Measurements from ENCODE around the gene CSTB. TPM values are rescaled to one million over a fixed set of nuclear protein-coding genes. Genes with fewer than 3 reads are reported as not detected.

Gene CSTB
- polyA plus RNA-seq, 4 donors: 42.1 to 109 (median 61.5) TPM

- 96 to 98% (median 96%) methylated on average over 17 of the region's 17 CpGs for WGBS, 3 donors
- FAIRE-seq: no peak
- no peaks in the 10 kb centered on the region for H3K27me3 ChIP-seq (ENCODE audit: control insufficient read depth in 3 of 3, insufficient read depth in 3 of 3, low read length in 3 of 3)
- H3K27ac ChIP-seq (ENCODE audit: low read depth in 1 of 3, low read length in 2 of 3): no peak overlapping the region
- no peaks in the 10 kb centered on the region for H3K9me3 ChIP-seq (ENCODE audit: control insufficient read depth in 2 of 2, insufficient read depth in 1 of 2, low read depth in 1 of 2, low read length in 1 of 2)
- H3K36me3 ChIP-seq (ENCODE audit: control insufficient read depth in 3 of 3, insufficient read depth in 2 of 3, low read depth in 1 of 3, low read length in 3 of 3): peaks cover 4 to 97% (median 8%) of the 10 kb centered on the region in 3 donors
- no peak for DNase-seq
- H3K4me1 ChIP-seq (ENCODE audit: control insufficient read depth in 3 of 3, insufficient read depth in 2 of 3, low read depth in 1 of 3, low read length in 2 of 3): no peaks in the 10 kb centered on the region
- no peak overlapping the region for H3K4me3 ChIP-seq (ENCODE audit: low read depth in 1 of 3, low read length in 3 of 3)
Measured at GRCh38 chr21:43800124-43800523, 24.0 kb upstream of the CSTB start.

- H3K4me1 ChIP-seq (ENCODE audit: control insufficient read depth in 3 of 3, insufficient read depth in 2 of 3, low read depth in 1 of 3, low read length in 2 of 3): no peaks in the 10 kb centered on the region
- DNase-seq (no peak), FAIRE-seq (no peak)
- H3K36me3 ChIP-seq (ENCODE audit: control insufficient read depth in 3 of 3, insufficient read depth in 2 of 3, low read depth in 1 of 3, low read length in 3 of 3): peaks cover 4 to 100% (median 8%) of the 10 kb centered on the region in 3 donors
- 93 to 94% (median 93%) methylated on average over 19 of the region's 19 CpGs for WGBS, 3 donors
- no peak overlapping the region for H3K4me3 ChIP-seq (ENCODE audit: low read depth in 1 of 3, low read length in 3 of 3)
- no peak overlapping the region for H3K27ac ChIP-seq (ENCODE audit: low read depth in 1 of 3, low read length in 2 of 3)
- no peaks in the 10 kb centered on the region for H3K9me3 ChIP-seq (ENCODE audit: control insufficient read depth in 2 of 2, insufficient read depth in 1 of 2, low read depth in 1 of 2, low read length in 1 of 2)
- H3K27me3 ChIP-seq (ENCODE audit: control insufficient read depth in 3 of 3, insufficient read depth in 3 of 3, low read length in 3 of 3): no peaks in the 10 kb centered on the region
Measured at GRCh38 chr21:43799301-43799840, 23.3 kb upstream of the CSTB start.

- Histone ChIP-seq H3K9me3 (ENCODE audit: control insufficient read depth in 2 of 2, insufficient read depth in 1 of 2, low read depth in 1 of 2, low read length in 1 of 2) (no peaks in the 10 kb centered on the region), H3K27me3 (ENCODE audit: control insufficient read depth in 3 of 3, insufficient read depth in 3 of 3, low read length in 3 of 3) (no peaks in the 10 kb centered on the region), H3K36me3 (ENCODE audit: control insufficient read depth in 3 of 3, insufficient read depth in 2 of 3, low read depth in 1 of 3, low read length in 3 of 3) (peaks cover 4 to 100% (median 8%) of the 10 kb centered on the region in 3 donors), H3K4me3 (ENCODE audit: low read depth in 1 of 3, low read length in 3 of 3) (no peak overlapping the region), H3K27ac (ENCODE audit: low read depth in 1 of 3, low read length in 2 of 3) (no peak overlapping the region), H3K4me1 (ENCODE audit: control insufficient read depth in 3 of 3, insufficient read depth in 2 of 3, low read depth in 1 of 3, low read length in 2 of 3) (no peaks in the 10 kb centered on the region)
- DNase-seq: no peak
- no peak for FAIRE-seq
- WGBS, 3 donors: 93 to 94% (median 94%) methylated on average over 30 of the region's 30 CpGs
Measured at GRCh38 chr21:43797925-43798715, 22.0 kb upstream of the CSTB start.

DNA sequence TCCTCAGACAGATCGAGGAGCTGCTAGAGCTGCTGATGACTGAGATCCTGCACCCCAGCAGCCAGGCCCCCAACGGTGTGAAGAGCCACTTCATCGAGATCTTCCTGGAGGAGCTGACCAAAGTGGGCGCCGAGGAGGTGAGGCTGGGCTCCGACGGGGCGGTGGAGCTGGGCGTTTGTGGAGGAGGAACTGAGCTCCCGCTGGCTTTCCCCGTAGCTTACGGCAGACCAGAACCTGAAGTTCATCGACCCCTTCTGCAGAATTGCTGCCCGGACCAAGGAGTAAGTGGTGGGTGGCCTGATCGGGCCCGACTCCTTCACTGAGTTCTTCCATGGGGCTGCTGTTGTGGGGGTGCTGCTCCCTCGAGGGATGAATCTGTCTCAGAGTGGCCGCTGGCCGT lies 21.3 kb upstream of the CSTB start:
- H3K36me3 ChIP-seq (ENCODE audit: control insufficient read depth in 3 of 3, insufficient read depth in 2 of 3, low read depth in 1 of 3, low read length in 3 of 3): peaks cover 7 to 100% (median 8%) of the 10 kb centered on the region in 3 donors
- WGBS, 3 donors: 91 to 94% (median 93%) methylated on average over 19 of the region's 19 CpGs
- H3K27ac ChIP-seq (ENCODE audit: low read depth in 1 of 3, low read length in 2 of 3): no peak overlapping the region
- DNase-seq (no peak), FAIRE-seq (no peak)
- no peak overlapping the region for H3K4me3 ChIP-seq (ENCODE audit: low read depth in 1 of 3, low read length in 3 of 3)
- H3K27me3 ChIP-seq (ENCODE audit: control insufficient read depth in 3 of 3, insufficient read depth in 3 of 3, low read length in 3 of 3): no peaks in the 10 kb centered on the region
- no peaks in the 10 kb centered on the region for H3K9me3 ChIP-seq (ENCODE audit: control insufficient read depth in 2 of 2, insufficient read depth in 1 of 2, low read depth in 1 of 2, low read length in 1 of 2)
- no peaks in the 10 kb centered on the region for H3K4me1 ChIP-seq (ENCODE audit: control insufficient read depth in 3 of 3, insufficient read depth in 2 of 3, low read depth in 1 of 3, low read length in 2 of 3)

GRCh38 chr21:43794857-43795256 lies 18.7 kb upstream of the CSTB start:
- 91 to 92% (median 92%) methylated on average over 14 of the region's 14 CpGs for WGBS, 3 donors
- Histone ChIP-seq H3K27ac (ENCODE audit: low read depth in 1 of 3, low read length in 2 of 3) (no peak overlapping the region), H3K36me3 (ENCODE audit: control insufficient read depth in 3 of 3, insufficient read depth in 2 of 3, low read depth in 1 of 3, low read length in 3 of 3) (peaks cover 4 to 90% (median 6%) of the 10 kb centered on the region in 3 donors), H3K9me3 (ENCODE audit: control insufficient read depth in 2 of 2, insufficient read depth in 1 of 2, low read depth in 1 of 2, low read length in 1 of 2) (no peaks in the 10 kb centered on the region), H3K4me1 (ENCODE audit: control insufficient read depth in 3 of 3, insufficient read depth in 2 of 3, low read depth in 1 of 3, low read length in 2 of 3) (peaks cover 0 to 7% (median 2%) of the 10 kb centered on the region in 3 donors), H3K4me3 (ENCODE audit: low read depth in 1 of 3, low read length in 3 of 3) (no peak overlapping the region), H3K27me3 (ENCODE audit: control insufficient read depth in 3 of 3, insufficient read depth in 3 of 3, low read length in 3 of 3) (no peaks in the 10 kb centered on the region)
- no peak for FAIRE-seq
- DNase-seq: no peak

- H3K27me3 ChIP-seq (ENCODE audit: control insufficient read depth in 3 of 3, insufficient read depth in 3 of 3, low read length in 3 of 3): no peaks in the 10 kb centered on the region
- FAIRE-seq: no peak
- H3K27ac ChIP-seq (ENCODE audit: low read depth in 1 of 3, low read length in 2 of 3): no peak overlapping the region
- WGBS, 3 donors: 83 to 95% (median 90%) methylated on average over 12 of the region's 12 CpGs
- no peak for DNase-seq
- no peaks in the 10 kb centered on the region for H3K9me3 ChIP-seq (ENCODE audit: control insufficient read depth in 2 of 2, insufficient read depth in 1 of 2, low read depth in 1 of 2, low read length in 1 of 2)
- H3K4me1 ChIP-seq (ENCODE audit: control insufficient read depth in 3 of 3, insufficient read depth in 2 of 3, low read depth in 1 of 3, low read length in 2 of 3): peaks cover 0 to 7% (median 2%) of the 10 kb centered on the region in 3 donors
- H3K4me3 ChIP-seq (ENCODE audit: low read depth in 1 of 3, low read length in 3 of 3): no peak overlapping the region
- peaks cover 4 to 85% (median 6%) of the 10 kb centered on the region in 3 donors for H3K36me3 ChIP-seq (ENCODE audit: control insufficient read depth in 3 of 3, insufficient read depth in 2 of 3, low read depth in 1 of 3, low read length in 3 of 3)
Measured at GRCh38 chr21:43794311-43794710, 18.2 kb upstream of the CSTB start.

GRCh38 chr21:43793243-43793642 lies 17.1 kb upstream of the CSTB start:
- H3K27ac ChIP-seq (ENCODE audit: low read depth in 1 of 3, low read length in 2 of 3): no peak overlapping the region
- no peaks in the 10 kb centered on the region for H3K9me3 ChIP-seq (ENCODE audit: control insufficient read depth in 2 of 2, insufficient read depth in 1 of 2, low read depth in 1 of 2, low read length in 1 of 2)
- H3K4me3 ChIP-seq (ENCODE audit: low read depth in 1 of 3, low read length in 3 of 3): no peak overlapping the region
- peaks cover 0 to 7% (median 2%) of the 10 kb centered on the region in 3 donors for H3K4me1 ChIP-seq (ENCODE audit: control insufficient read depth in 3 of 3, insufficient read depth in 2 of 3, low read depth in 1 of 3, low read length in 2 of 3)
- H3K27me3 ChIP-seq (ENCODE audit: control insufficient read depth in 3 of 3, insufficient read depth in 3 of 3, low read length in 3 of 3): no peaks in the 10 kb centered on the region
- FAIRE-seq: no peak
- peaks cover 4 to 74% (median 6%) of the 10 kb centered on the region in 3 donors for H3K36me3 ChIP-seq (ENCODE audit: control insufficient read depth in 3 of 3, insufficient read depth in 2 of 3, low read depth in 1 of 3, low read length in 3 of 3)
- no peak for DNase-seq
- WGBS, 3 donors: 96% methylated on average over 15 to 16 of the region's 16 CpGs

DNA sequence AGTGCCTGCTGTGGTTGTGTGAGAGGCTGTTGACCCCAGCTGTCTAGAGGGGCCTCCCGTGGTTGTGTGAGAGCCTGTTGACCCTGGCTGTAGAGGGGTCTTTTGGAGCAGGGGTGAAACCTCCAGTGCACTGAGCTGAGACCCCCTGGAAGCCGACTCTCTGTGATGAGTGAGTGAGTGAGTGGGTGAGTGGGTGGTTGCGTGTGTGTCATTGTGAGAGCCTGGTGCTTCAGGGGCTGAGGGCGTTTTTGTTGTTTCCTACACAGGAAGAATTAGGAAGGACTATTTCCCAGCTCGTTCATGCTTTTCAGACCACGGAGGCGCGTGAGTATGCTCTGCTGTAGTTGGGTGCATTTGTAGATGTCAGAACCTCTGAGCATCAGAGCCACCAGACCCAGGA lies 16.3 kb upstream of the CSTB start:
- 86 to 92% (median 88%) methylated on average over 8 of the region's 8 CpGs for WGBS, 3 donors
- FAIRE-seq (no peak), DNase-seq (no peak)
- no peaks in the 10 kb centered on the region for H3K9me3 ChIP-seq (ENCODE audit: control insufficient read depth in 2 of 2, insufficient read depth in 1 of 2, low read depth in 1 of 2, low read length in 1 of 2)
- H3K4me3 ChIP-seq (ENCODE audit: low read depth in 1 of 3, low read length in 3 of 3): no peak overlapping the region
- H3K27me3 ChIP-seq (ENCODE audit: control insufficient read depth in 3 of 3, insufficient read depth in 3 of 3, low read length in 3 of 3): no peaks in the 10 kb centered on the region
- peaks cover 0 to 7% (median 2%) of the 10 kb centered on the region in 3 donors for H3K4me1 ChIP-seq (ENCODE audit: control insufficient read depth in 3 of 3, insufficient read depth in 2 of 3, low read depth in 1 of 3, low read length in 2 of 3)
- no peak overlapping the region for H3K27ac ChIP-seq (ENCODE audit: low read depth in 1 of 3, low read length in 2 of 3)
- H3K36me3 ChIP-seq (ENCODE audit: control insufficient read depth in 3 of 3, insufficient read depth in 2 of 3, low read depth in 1 of 3, low read length in 3 of 3): peaks cover 4 to 66% (median 5%) of the 10 kb centered on the region in 3 donors

All from small intestine (tissue), 7 donors.